Measurements from ENCODE around the gene PNPLA7.

- TF ChIP-seq ZNF384 (IDR thresholded peaks at IDR 0.05), result no peak
- no peak for TF ChIP-seq SUZ12 (IDR thresholded peaks at IDR 0.05)
- TF ChIP-seq TARDBP (IDR thresholded peaks at IDR 0.05), result no peak
- TF ChIP-seq FOXA1 (IDR thresholded peaks at IDR 0.05), result no peak
- TF ChIP-seq FOXK2 (IDR thresholded peaks at IDR 0.05), result no peak
- no peak for TF ChIP-seq LEF1 (IDR thresholded peaks at IDR 0.05; ENCODE audit: borderline replicate concordance)
- TF ChIP-seq ELF4 (IDR thresholded peaks at IDR 0.05), result no peak
- TF ChIP-seq ARNT (IDR thresholded peaks at IDR 0.05), result no peak
- no peak for TF ChIP-seq L3MBTL2 (conservative IDR thresholded peaks at IDR 0.05)
- no peak for TF ChIP-seq FOXM1 (IDR thresholded peaks at IDR 0.05; ENCODE audit: borderline replicate concordance)
- no peak for TF ChIP-seq SP1 (IDR thresholded peaks at IDR 0.05)
- TF ChIP-seq NFRKB (IDR thresholded peaks at IDR 0.05), result no peak
Measured at GRCh38 chr9:137485343-137486140, 64.7 kb downstream of the PNPLA7 start.

Measured in HEK293T (cell line).